ENCODE data around the gene MYH8. TPM values are rescaled to one million over a fixed set of nuclear protein-coding genes. Genes with fewer than 3 reads are reported as not detected.

Gene MYH8
- total and polyA plus RNA-seq, 9 of the 15 experiments (the other 6 are each of a cell fraction or from before 2014, with no cell fraction given), result 0.01 to 0.05 (median 0.03) TPM; not detected in 6

DNA sequence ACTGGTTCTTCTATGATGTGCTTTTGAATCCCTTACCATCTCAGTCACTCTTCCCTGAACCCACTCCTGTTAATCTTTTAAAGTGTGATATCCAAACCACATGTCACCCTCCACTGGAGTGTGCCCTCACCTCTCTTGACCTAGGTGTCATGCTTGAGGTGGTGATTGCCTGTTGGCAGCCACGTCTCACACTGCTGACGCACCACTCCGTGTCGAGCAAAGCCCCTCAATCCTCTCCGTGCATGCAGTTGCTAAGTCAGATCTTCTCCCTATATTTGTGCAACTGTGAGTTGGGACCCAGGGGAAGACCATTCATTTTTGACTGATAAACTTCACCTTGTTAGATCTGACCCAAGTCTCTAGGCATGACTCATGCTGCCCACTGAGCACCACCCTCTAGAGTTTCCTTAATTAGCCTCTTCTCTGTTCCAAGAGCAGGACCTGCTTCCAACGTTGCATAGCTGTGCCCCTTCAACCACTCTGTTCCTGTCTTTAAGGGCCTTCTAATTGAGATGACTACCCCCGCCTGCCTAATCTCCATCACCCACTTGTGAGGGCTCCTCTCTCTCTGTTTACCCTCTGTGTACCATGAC, 51.6 kb downstream of the MYH8 start:
- no peaks in the 10 kb centered on the region for H3K9me1 ChIP-seq (ENCODE audit: control insufficient read depth, insufficient read depth, low read length)
- CTCF ChIA-PET (ENCODE audit: low intra/inter-chr PET ratio), result no interaction called here
- H3K27me3 ChIP-seq (ENCODE audit: control insufficient read depth in 2 of 2, insufficient read depth in 2 of 2, low read length in 2 of 2), result no peaks in the 10 kb centered on the region
- no peak for TF ChIP-seq ZNF140 (CRISPR knock-in tag; IDR thresholded peaks at IDR 0.05)
- no peak for TF ChIP-seq HNRNPUL1 (IDR thresholded peaks at IDR 0.05; ENCODE audit: low read length)
- TF ChIP-seq CBX2 (IDR thresholded peaks at IDR 0.05; ENCODE audit: insufficient read depth, low read length, poor library complexity, severe bottlenecking), result no peak
- no peak for TF ChIP-seq ZBTB1 (CRISPR knock-in tag; IDR thresholded peaks at IDR 0.05; ENCODE audit: borderline replicate concordance, low read depth)
- no peak for TF ChIP-seq CBFA2T3 (IDR thresholded peaks at IDR 0.05)
- no peak for TF ChIP-seq KLF6 (CRISPR knock-in tag; IDR thresholded peaks at IDR 0.05; ENCODE audit: borderline replicate concordance)
- TF ChIP-seq XRCC5 (IDR thresholded peaks at IDR 0.05; ENCODE audit: low read depth, low read length), result no peak
- TF ChIP-seq, protein P1, sequence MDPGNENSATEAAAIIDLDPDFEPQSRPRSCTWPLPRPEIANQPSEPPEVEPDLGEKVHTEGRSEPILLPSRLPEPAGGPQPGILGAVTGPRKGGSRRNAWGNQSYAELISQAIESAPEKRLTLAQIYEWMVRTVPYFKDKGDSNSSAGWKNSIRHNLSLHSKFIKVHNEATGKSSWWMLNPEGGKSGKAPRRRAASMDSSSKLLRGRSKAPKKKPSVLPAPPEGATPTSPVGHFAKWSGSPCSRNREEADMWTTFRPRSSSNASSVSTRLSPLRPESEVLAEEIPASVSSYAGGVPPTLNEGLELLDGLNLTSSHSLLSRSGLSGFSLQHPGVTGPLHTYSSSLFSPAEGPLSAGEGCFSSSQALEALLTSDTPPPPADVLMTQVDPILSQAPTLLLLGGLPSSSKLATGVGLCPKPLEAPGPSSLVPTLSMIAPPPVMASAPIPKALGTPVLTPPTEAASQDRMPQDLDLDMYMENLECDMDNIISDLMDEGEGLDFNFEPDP (CRISPR knock-in tag; IDR thresholded peaks at IDR 0.05), result no peak
- no peak for TF ChIP-seq PRPF4 (IDR thresholded peaks at IDR 0.05; ENCODE audit: insufficient read depth, low read depth, low read length, poor library complexity, severe bottlenecking)
- TF ChIP-seq ZNF274 (IDR thresholded peaks at IDR 0.05; ENCODE audit: borderline replicate concordance, low read depth, low read length), result no peak
- TF ChIP-seq ZSCAN32 (CRISPR knock-in tag; IDR thresholded peaks at IDR 0.05), result no peak
- TF ChIP-seq RHOXF2B (CRISPR knock-in tag; conservative IDR thresholded peaks at IDR 0.05), result no peak
- TF ChIP-seq ZNF384 (IDR thresholded peaks at IDR 0.05; ENCODE audit: low read depth, low read length), result no peak
- TF ChIP-seq MTF1 (CRISPR knock-in tag; IDR thresholded peaks at IDR 0.05; ENCODE audit: borderline replicate concordance), result no peak
- TF ChIP-seq MYBL2 (IDR thresholded peaks at IDR 0.05; ENCODE audit: low read depth), result no peak
- no peak for TF ChIP-seq MYBL2 (CRISPR knock-in tag; IDR thresholded peaks at IDR 0.05; ENCODE audit: borderline replicate concordance)
- no peak for TF ChIP-seq GATAD2A (IDR thresholded peaks at IDR 0.05)
- TF ChIP-seq STAT5B (CRISPR knock-in tag; IDR thresholded peaks at IDR 0.05), result no peak
- H3K36me3 ChIP-seq (ENCODE audit: control insufficient read depth, insufficient read depth, low read length), result no peaks in the 10 kb centered on the region
- H3K4me3 ChIP-seq, result no peak overlapping the region
- no peaks in the 10 kb centered on the region for H3K9me3 ChIP-seq (replicated peaks; ENCODE audit: control insufficient read depth, insufficient read depth, low read depth, low read length)
- no peaks in the 10 kb centered on the region for H3K79me2 ChIP-seq (ENCODE audit: control insufficient read depth, insufficient read depth, low read length)
- no peak overlapping the region for H3K27ac ChIP-seq (ENCODE audit: extremely low read depth, low read depth, low read length)
- intact Hi-C loops (cut with micrococcal nuclease), result no loop called here
- in situ Hi-C loops (cut with MboI), result no loop called here
- H3K9ac ChIP-seq (ENCODE audit: insufficient read depth in 1 of 2, low read depth in 2 of 2, low read length in 2 of 2), result no peak overlapping the region
- BruUV-seq (replicated peaks), result no TSS peak
- WGBS (ENCODE audit: insufficient coverage, low coverage, missing lambda C conversion rate), result 0% methylated on average over 6 of the region's 7 CpGs
- ATAC-seq (no peak), DNase-seq (ENCODE audit: extremely low read depth in 1 of 4, low spot score in 3 of 4) (no peak), FAIRE-seq (no peak)
- H3K4me1 ChIP-seq (replicated peaks in 1 of 2; ENCODE audit: control insufficient read depth in 2 of 2, insufficient read depth in 2 of 2, low read length in 2 of 2), result no peaks in the 10 kb centered on the region
- H4K20me1 ChIP-seq (replicated peaks; ENCODE audit: control insufficient read depth, insufficient read depth, low read length), result no peaks in the 10 kb centered on the region
- H3K4me2 ChIP-seq (ENCODE audit: insufficient read depth, low read length), result no peak overlapping the region
- no peak overlapping the region for H2AFZ ChIP-seq (ENCODE audit: low read depth, low read length)
- POLR2A ChIA-PET, result no interaction called here

Data from K562 (cell line).